GM12865 (cell line): ENCODE results near the gene KNDC1.

Source experiments
- DNase-seq: peaks from one replicate; pipeline ENCODE4 v3.0.0; 2010; ENCODE audit warnings: low read depth
- H3K4me3 ChIP-seq: 2 replicates; pipeline ENCODE4 v1.5.1; 2011; ENCODE audit warnings: mild to moderate bottlenecking, low read depth, low read length, control low read depth
- CTCF ChIP-seq: IDR thresholded peaks from 2 replicates; pipeline ENCODE4 v1.5.1; 2011; ENCODE audit warnings: low read length, control low read depth, low read depth, inconsistent platforms; ENCODE audit not compliant: insufficient read depth; ENCODE audit errors: missing control alignments

Gene KNDC1

GRCh38 chr10:133249094-133249780 is 89.2 kb downstream of the KNDC1 start:
- no peak for DNase-seq
- no peak for TF ChIP-seq CTCF
- no peak overlapping the region for H3K4me3 ChIP-seq

GRCh38 chr10:133249975-133250754 is 90.1 kb downstream of the KNDC1 start:
- DNase-seq = no peak
- H3K4me3 ChIP-seq = no peak overlapping the region
- no peak for TF ChIP-seq CTCF

GRCh38 chr10:133251388-133252222 is 91.6 kb downstream of the KNDC1 start:
- DNase-seq = no peak
- TF ChIP-seq CTCF = no peak
- no peak overlapping the region for H3K4me3 ChIP-seq

GRCh38 chr10:133252223-133252552 is 92.2 kb downstream of the KNDC1 start:
- TF ChIP-seq CTCF = no peak
- no peak for DNase-seq
- H3K4me3 ChIP-seq = no peak overlapping the region

- TF ChIP-seq CTCF = no peak
- no peak overlapping the region for H3K4me3 ChIP-seq
- no peak for DNase-seq
Observed at GRCh38 chr10:133253361-133253955, 93.4 kb downstream of the KNDC1 start.

- H3K4me3 ChIP-seq = no peak overlapping the region
- DNase-seq = no peak
- no peak for TF ChIP-seq CTCF
Observed at GRCh38 chr10:133254421-133255120, 94.6 kb downstream of the KNDC1 start.
